ENCODE results near the gene WDR36.

DNA sequence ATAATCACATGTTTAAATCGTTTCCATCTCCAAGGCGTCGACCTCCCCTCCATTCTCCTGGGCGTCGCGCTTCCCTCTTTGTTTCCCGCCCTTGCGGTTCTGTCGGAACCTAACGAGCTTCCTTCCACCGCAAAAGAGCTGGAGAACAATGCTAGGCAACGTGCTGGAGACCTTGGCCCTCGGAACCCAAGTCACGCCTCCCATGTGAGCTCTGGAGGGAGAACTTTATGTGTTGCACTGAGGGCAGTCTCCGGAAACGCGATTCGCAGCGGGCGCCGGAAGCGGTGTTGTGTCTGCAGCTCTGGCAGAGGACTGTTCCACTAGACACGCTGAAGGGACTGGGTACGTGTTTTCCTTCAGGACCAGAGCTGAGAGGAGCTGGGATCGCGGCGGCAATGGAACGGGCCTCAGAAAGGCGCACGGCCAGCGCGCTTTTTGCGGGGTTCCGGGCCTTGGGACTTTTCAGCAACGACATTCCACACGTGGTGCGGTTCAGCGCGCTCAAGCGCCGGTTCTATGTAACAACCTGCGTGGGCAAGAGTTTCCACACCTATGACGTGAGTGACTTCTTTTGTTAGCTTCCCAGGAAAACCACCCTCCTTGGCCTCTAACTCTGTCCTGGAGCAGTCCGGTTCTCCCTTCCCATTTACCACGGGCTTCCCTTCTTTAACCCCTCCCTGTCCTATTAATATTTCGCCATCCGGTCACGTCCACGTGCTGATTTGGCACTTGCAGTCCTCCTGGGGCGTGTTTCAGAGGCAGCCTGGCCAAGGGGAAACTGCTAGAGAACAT lies at the start of gene WDR36:
- TF ChIP-seq, protein P1, sequence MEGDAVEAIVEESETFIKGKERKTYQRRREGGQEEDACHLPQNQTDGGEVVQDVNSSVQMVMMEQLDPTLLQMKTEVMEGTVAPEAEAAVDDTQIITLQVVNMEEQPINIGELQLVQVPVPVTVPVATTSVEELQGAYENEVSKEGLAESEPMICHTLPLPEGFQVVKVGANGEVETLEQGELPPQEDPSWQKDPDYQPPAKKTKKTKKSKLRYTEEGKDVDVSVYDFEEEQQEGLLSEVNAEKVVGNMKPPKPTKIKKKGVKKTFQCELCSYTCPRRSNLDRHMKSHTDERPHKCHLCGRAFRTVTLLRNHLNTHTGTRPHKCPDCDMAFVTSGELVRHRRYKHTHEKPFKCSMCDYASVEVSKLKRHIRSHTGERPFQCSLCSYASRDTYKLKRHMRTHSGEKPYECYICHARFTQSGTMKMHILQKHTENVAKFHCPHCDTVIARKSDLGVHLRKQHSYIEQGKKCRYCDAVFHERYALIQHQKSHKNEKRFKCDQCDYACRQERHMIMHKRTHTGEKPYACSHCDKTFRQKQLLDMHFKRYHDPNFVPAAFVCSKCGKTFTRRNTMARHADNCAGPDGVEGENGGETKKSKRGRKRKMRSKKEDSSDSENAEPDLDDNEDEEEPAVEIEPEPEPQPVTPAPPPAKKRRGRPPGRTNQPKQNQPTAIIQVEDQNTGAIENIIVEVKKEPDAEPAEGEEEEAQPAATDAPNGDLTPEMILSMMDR (IDR thresholded peaks at IDR 0.05): no peak
- no peak for TF ChIP-seq POLR2A (IDR thresholded peaks at IDR 0.05)
